HUES6 (cell line): ENCODE measurements around the gene RUSC2.

Source experiments
- H3K27ac ChIP-seq: 2 replicates; pipeline ENCODE4 v1.7.0; 2013; ENCODE audit warnings: low read depth, mild to moderate bottlenecking, low read length, inconsistent platforms
- H3K27me3 ChIP-seq: 2 replicates; pipeline ENCODE4 v1.6.1; 2013; ENCODE audit warnings: low read length; ENCODE audit not compliant: control insufficient read depth, insufficient read depth
- H3K36me3 ChIP-seq: 2 replicates; pipeline ENCODE4 v1.6.1; 2013; ENCODE audit warnings: low read length; ENCODE audit not compliant: control insufficient read depth, insufficient read depth
- H3K4me1 ChIP-seq: 2 replicates; pipeline ENCODE4 v1.6.1; 2013; ENCODE audit warnings: low read length; ENCODE audit not compliant: control insufficient read depth, insufficient read depth
- H3K4me3 ChIP-seq: 2 replicates; pipeline ENCODE4 v1.5.1; 2013; ENCODE audit warnings: low read depth, low read length
- H3K9ac ChIP-seq: one replicate; pipeline ENCODE4 v1.6.1; 2013; ENCODE audit warnings: mild to moderate bottlenecking, low read length
- H3K9me3 ChIP-seq: 2 replicates; pipeline ENCODE4 v1.6.1; 2013; ENCODE audit warnings: low read depth, low read length; ENCODE audit not compliant: control insufficient read depth, insufficient read depth

The RUSC2 gene, protein sequence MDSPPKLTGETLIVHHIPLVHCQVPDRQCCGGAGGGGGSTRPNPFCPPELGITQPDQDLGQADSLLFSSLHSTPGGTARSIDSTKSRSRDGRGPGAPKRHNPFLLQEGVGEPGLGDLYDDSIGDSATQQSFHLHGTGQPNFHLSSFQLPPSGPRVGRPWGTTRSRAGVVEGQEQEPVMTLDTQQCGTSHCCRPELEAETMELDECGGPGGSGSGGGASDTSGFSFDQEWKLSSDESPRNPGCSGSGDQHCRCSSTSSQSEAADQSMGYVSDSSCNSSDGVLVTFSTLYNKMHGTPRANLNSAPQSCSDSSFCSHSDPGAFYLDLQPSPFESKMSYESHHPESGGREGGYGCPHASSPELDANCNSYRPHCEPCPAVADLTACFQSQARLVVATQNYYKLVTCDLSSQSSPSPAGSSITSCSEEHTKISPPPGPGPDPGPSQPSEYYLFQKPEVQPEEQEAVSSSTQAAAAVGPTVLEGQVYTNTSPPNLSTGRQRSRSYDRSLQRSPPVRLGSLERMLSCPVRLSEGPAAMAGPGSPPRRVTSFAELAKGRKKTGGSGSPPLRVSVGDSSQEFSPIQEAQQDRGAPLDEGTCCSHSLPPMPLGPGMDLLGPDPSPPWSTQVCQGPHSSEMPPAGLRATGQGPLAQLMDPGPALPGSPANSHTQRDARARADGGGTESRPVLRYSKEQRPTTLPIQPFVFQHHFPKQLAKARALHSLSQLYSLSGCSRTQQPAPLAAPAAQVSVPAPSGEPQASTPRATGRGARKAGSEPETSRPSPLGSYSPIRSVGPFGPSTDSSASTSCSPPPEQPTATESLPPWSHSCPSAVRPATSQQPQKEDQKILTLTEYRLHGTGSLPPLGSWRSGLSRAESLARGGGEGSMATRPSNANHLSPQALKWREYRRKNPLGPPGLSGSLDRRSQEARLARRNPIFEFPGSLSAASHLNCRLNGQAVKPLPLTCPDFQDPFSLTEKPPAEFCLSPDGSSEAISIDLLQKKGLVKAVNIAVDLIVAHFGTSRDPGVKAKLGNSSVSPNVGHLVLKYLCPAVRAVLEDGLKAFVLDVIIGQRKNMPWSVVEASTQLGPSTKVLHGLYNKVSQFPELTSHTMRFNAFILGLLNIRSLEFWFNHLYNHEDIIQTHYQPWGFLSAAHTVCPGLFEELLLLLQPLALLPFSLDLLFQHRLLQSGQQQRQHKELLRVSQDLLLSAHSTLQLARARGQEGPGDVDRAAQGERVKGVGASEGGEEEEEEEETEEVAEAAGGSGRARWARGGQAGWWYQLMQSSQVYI (N-terminal part only)

DNA sequence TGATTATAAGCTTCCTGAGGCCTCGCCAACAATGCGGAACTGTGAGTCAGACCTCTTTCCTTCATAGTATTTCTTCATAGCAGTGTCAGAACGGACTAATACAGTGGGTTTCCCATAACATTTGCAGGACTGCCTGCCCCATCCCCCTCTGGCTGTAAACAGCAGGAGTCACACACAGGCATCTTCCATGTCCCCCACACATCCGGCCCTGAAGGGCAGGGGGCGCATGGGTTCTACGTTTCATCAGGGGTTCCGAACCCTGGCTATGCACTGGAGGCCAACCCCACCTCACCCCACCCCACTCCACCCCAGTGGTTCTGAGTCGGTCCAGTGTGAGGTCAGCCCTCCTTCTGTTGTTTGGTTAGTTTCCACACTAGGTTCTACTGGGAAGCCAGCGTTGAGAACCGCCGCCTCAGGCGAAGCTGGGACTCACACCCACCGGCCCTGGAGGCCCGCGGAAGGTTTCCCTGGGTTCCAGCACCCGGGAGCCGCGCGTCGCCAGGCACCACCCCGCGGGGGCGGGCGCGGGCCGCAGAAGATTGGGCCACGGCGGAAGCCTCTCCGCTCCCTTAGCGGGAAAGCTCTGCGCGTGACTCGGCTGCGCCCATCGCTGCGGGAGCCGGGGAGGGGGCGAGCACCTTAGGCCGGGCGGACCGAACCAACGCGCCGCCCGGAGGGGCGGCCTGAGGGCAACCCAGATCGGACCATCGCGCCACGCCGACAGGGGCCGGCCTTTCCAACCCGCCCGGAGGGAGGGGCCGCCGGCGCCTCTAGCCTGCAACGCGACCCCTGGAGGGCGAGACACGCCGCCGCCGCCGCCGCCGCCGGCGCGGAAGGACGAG is at the start of gene RUSC2:
RUSC2 (plus strand) TSS at position 799 of the 842 bp plus-strand sequence. CDS start 56,411 bp downstream, outside the sequence.
- Histone ChIP-seq H3K9me3 (no peaks in the 10 kb centered on the region), H3K27me3 (no peaks in the 10 kb centered on the region), H3K4me3 (peak within 1 kb of the TSS; percentile 99), H3K36me3 (no peaks in the 10 kb centered on the region), H3K9ac (peak within 1 kb of the TSS; percentile 75), H3K27ac (peak within 1 kb of the TSS; percentile 76; the same call in 1 of the 2 replicates), H3K4me1 (peaks cover 21% of the 10 kb centered on the region)

DNA sequence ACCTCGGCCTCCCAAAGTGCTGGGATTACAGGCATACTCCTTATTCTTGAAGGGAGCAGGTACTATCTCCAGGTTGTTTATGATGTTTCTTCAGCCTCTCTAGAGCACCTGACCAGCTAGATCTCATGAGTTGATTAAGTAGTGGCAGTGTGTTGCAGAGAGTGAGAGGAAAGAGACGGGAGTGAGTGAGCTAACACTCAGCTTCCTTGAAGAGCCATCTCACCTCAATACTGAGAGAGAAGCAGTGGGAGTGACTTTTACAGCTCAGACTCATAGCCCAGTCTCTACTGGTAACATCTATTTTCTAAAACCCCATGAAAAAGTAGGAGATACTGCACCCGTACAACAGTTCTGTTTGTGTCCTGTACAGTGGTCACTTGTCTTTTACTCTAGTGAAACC is 43.9 kb upstream of the RUSC2 start:
- Histone ChIP-seq H3K27me3 (peaks cover 8% of the 10 kb centered on the region; the same call in 1 of the 2 replicates), H3K4me1 (no peaks in the 10 kb centered on the region), H3K27ac (no peak overlapping the region), H3K36me3 (no peaks in the 10 kb centered on the region), H3K4me3 (no peak overlapping the region), H3K9me3 (no peaks in the 10 kb centered on the region), H3K9ac (no peak overlapping the region)

DNA sequence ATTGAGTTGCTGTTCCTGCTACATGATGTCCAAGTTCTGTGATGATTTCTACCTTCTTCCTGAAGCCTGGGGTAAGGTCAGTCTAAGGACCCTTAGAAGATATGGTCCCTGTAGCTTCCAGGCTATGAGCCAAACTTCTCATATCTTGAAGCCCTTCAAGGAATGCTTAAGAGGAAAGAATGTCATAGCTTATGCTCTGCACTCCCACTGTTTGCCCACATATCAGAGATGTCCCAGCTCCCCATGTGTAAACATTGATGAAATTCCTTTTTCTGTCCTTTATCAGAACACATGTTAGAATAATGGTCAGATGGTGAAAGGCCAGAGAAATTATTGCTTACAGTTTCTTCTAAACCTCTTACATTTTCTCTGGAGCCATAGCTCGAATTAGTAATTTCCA is 41.4 kb upstream of the RUSC2 start:
- no peak overlapping the region for H3K4me3 ChIP-seq
- no peaks in the 10 kb centered on the region for H3K9me3 ChIP-seq
- no peak overlapping the region for H3K9ac ChIP-seq
- no peaks in the 10 kb centered on the region for H3K36me3 ChIP-seq
- peaks cover 8% of the 10 kb centered on the region; the same call in 1 of the 2 replicates for H3K27me3 ChIP-seq
- H3K4me1 ChIP-seq, result peaks cover 3% of the 10 kb centered on the region; the same call in 1 of the 2 replicates
- no peak overlapping the region for H3K27ac ChIP-seq

DNA sequence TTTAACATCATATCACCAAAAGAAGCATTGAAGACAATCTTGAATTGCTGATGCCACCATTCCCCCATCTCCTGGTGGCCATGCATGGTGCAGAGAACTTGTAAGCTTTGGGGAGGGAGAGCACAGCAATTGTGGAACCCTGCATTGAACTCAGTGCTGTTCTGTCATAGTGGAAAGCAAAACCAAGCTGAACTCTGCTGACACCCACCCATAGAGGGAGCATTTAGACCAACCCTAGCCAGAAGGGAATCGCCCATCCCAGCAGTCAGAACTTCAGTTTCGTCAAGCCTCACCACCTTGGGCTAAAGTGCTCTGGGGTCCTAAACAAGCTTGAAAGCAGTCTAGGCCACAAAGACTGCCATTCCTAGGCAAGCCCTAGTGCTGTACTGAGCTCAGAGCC is 37.4 kb upstream of the RUSC2 start:
- H3K36me3 ChIP-seq, result no peaks in the 10 kb centered on the region
- H3K27me3 ChIP-seq, result peaks cover 8% of the 10 kb centered on the region; the same call in 1 of the 2 replicates
- H3K9ac ChIP-seq, result no peak overlapping the region
- no peak overlapping the region for H3K4me3 ChIP-seq
- H3K27ac ChIP-seq, result no peak overlapping the region
- no peaks in the 10 kb centered on the region for H3K9me3 ChIP-seq
- peaks cover 3% of the 10 kb centered on the region; the same call in 1 of the 2 replicates for H3K4me1 ChIP-seq

DNA sequence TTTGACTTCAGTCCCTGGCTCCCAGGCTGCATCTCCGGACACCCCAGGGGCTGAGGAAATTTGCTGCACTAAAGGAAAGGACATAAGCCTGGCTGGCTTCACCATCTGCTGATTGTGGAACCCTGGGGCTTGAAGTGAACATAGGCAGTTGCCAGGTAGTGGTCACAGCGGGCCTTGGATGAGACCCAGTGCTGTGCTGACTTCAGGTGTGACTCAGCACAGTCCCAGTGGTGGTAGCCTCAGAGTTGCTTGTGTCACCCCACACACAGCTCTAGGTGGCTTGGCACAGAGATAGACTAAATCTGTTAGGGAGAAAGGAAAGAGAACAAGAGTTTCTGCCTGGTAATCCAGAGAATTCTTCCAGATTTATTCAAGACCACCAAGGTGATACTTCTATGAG is 36.1 kb upstream of the RUSC2 start:
- Histone ChIP-seq H3K9ac (no peak overlapping the region), H3K4me3 (no peak overlapping the region), H3K27ac (no peak overlapping the region), H3K27me3 (peaks cover 5% of the 10 kb centered on the region; the same call in 1 of the 2 replicates), H3K36me3 (no peaks in the 10 kb centered on the region), H3K4me1 (peaks cover 3% of the 10 kb centered on the region; the same call in 1 of the 2 replicates), H3K9me3 (no peaks in the 10 kb centered on the region)

- Histone ChIP-seq H3K27ac (no peak overlapping the region), H3K9ac (no peak overlapping the region), H3K4me3 (no peak overlapping the region), H3K27me3 (no peaks in the 10 kb centered on the region), H3K36me3 (no peaks in the 10 kb centered on the region), H3K9me3 (peaks cover 9% of the 10 kb centered on the region; the same call in 1 of the 2 replicates), H3K4me1 (no peaks in the 10 kb centered on the region)
These were observed 25.5 kb upstream of the RUSC2 start for GRCh38 chr9:35464141-35465025.

- Histone ChIP-seq H3K27ac (no peak overlapping the region), H3K27me3 (0 out of 2 replicates have a peak, but pooled peaks cover under 1% of the 10 kb centered on the region), H3K9ac (no peak overlapping the region), H3K36me3 (no peaks in the 10 kb centered on the region), H3K4me1 (no peaks in the 10 kb centered on the region), H3K4me3 (no peak overlapping the region), H3K9me3 (no peaks in the 10 kb centered on the region)
These were observed 19.6 kb upstream of the RUSC2 start for GRCh38 chr9:35470340-35470739.

DNA sequence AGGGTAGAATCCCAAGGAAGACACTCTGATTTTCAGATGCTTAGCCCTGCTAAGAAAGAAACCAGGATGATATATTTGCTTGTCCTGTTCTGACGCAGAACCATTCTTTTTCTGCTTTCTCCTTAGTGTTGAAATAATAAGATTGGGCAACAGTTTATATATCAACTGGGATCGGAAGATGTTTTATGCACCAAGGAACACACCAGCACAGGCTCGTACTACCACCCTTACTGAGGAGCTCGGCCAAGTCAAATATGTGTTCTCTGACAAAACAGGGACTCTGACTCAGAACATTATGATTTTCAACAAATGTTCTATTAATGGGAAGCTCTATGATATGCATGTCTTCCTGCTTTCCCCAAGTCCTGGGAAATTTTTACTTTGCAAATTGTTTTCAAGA is 19.0 kb upstream of the RUSC2 start:
- Histone ChIP-seq H3K4me1 (no peaks in the 10 kb centered on the region), H3K4me3 (no peak overlapping the region), H3K36me3 (no peaks in the 10 kb centered on the region), H3K9ac (no peak overlapping the region), H3K27ac (no peak overlapping the region), H3K9me3 (no peaks in the 10 kb centered on the region), H3K27me3 (peaks cover 6% of the 10 kb centered on the region; the same call in 1 of the 2 replicates)

GRCh38 chr9:35476596-35476995 is 13.3 kb upstream of the RUSC2 start:
- no peaks in the 10 kb centered on the region for H3K36me3 ChIP-seq
- no peaks in the 10 kb centered on the region for H3K9me3 ChIP-seq
- no peak overlapping the region for H3K4me3 ChIP-seq
- H3K27me3 ChIP-seq, result peaks cover 10% of the 10 kb centered on the region; the same call in 1 of the 2 replicates
- no peak overlapping the region for H3K9ac ChIP-seq
- H3K4me1 ChIP-seq, result 0 out of 2 replicates have a peak, but pooled peaks cover 1% of the 10 kb centered on the region
- H3K27ac ChIP-seq, result no peak overlapping the region
